IMR-90 (cell line): ENCODE data around the gene DHRS4. TPM values are rescaled to one million over a fixed set of nuclear protein-coding genes. Genes with fewer than 3 reads are reported as not detected.

Experiments used
- ATAC-seq: fragments of 200-7000 bp; cut with Tn5 transposase; 2 replicates; pipeline ENCODE4 v1.9.1; 2020; ENCODE audit warnings: low read depth, mild to moderate bottlenecking, moderate library complexity
- BruUV-seq: library from RNA; stranded (reverse); fragments of 400-500 nt; replicated peaks from 2 replicates; lab custom pipeline; 2021; lab: Mats Ljungman, UMichigan
- CTCF ChIA-PET: fragments of 300-600 bp; formaldehyde crosslinking; extraction: SDS; loops from one replicate; lab custom pipeline; 2021; ENCODE audit warnings: antibody characterized with exemption; lab: Yijun Ruan, JAX
- POLR2A ChIA-PET: fragments of 300-600 bp; sonication (Branson Sonifier 250); formaldehyde crosslinking; loops from one replicate; lab custom pipeline; 2022; ENCODE audit warnings: antibody characterized with exemption; ENCODE audit not compliant: unreplicated experiment; lab: Charles Lee
- DNase-seq: peaks from one replicate; pipeline ENCODE4 v3.0.0; 2013
- H2AFZ ChIP-seq: replicated peaks from 2 replicates; pipeline ENCODE3; 2013; ENCODE audit warnings: low read length, mild to moderate bottlenecking; ENCODE audit not compliant: poor library complexity
- H2AK5ac ChIP-seq: 2 replicates; pipeline ENCODE4 v1.6.1; 2013; ENCODE audit warnings: low read depth, low read length, inconsistent platforms
- H2AK9ac ChIP-seq: replicated peaks from 2 replicates; pipeline ENCODE3; 2013; ENCODE audit warnings: mild to moderate bottlenecking, low read depth, low read length, moderate library complexity; ENCODE audit not compliant: poor library complexity
- H2BK120ac ChIP-seq: 2 replicates; pipeline ENCODE4 v1.6.1; 2013; ENCODE audit warnings: low read depth, low read length, inconsistent platforms
- H2BK15ac ChIP-seq: 3 replicates; pipeline ENCODE4 v1.6.1; 2013; ENCODE audit warnings: low read depth, low read length, inconsistent platforms
- H2BK20ac ChIP-seq: 2 replicates; pipeline ENCODE4 v1.6.1; 2013; ENCODE audit warnings: low read depth, mild to moderate bottlenecking, inconsistent platforms, low read length, moderate library complexity
- H2BK5ac ChIP-seq: 2 replicates; pipeline ENCODE4 v1.6.1; 2013; ENCODE audit warnings: mild to moderate bottlenecking, low read depth, low read length, inconsistent platforms; ENCODE audit not compliant: poor library complexity, severe bottlenecking
- H3K14ac ChIP-seq: replicated peaks from 2 replicates; pipeline ENCODE4 v1.6.1; 2013; ENCODE audit warnings: low read depth, low read length, inconsistent platforms
- H3K18ac ChIP-seq: 2 replicates; pipeline ENCODE4 v1.6.1; 2013; ENCODE audit warnings: low read depth, low read length, control low read depth
- H3K23ac ChIP-seq: 2 replicates; pipeline ENCODE4 v1.6.1; 2013; ENCODE audit warnings: low read depth, low read length, inconsistent platforms
- H3K27ac ChIP-seq: 2 replicates; pipeline ENCODE4 v1.5.1; 2013; ENCODE audit warnings: mild to moderate bottlenecking, control low read depth, low read length; ENCODE audit not compliant: insufficient read depth
- H3K27me3 ChIP-seq: 2 replicates; pipeline ENCODE4 v1.6.1; 2013; ENCODE audit warnings: low read length; ENCODE audit not compliant: control insufficient read depth, insufficient read depth
- H3K36me3 ChIP-seq: 2 replicates; pipeline ENCODE4 v1.6.1; 2013; ENCODE audit warnings: low read length, mixed read lengths; ENCODE audit not compliant: control insufficient read depth, insufficient read depth
- H3K4ac ChIP-seq: 2 replicates; pipeline ENCODE4 v1.6.1; 2013; ENCODE audit warnings: low read depth, low read length, inconsistent platforms
- H3K4me1 ChIP-seq: 2 replicates; pipeline ENCODE4 v1.6.1; 2013; ENCODE audit warnings: low read length, mixed read lengths; ENCODE audit not compliant: control insufficient read depth, insufficient read depth
- H3K4me2 ChIP-seq: 2 replicates; pipeline ENCODE4 v1.6.1; 2013; ENCODE audit warnings: low read depth, mild to moderate bottlenecking, control low read depth, low read length, moderate library complexity
- H3K4me3 ChIP-seq: 2 replicates; pipeline ENCODE4 v1.5.1; 2013; ENCODE audit warnings: low read depth, mild to moderate bottlenecking, control low read depth, low read length, moderate library complexity; ENCODE audit not compliant: insufficient read depth
- H3K56ac ChIP-seq: 2 replicates; pipeline ENCODE4 v1.6.1; 2013; ENCODE audit warnings: low read length, inconsistent platforms; ENCODE audit not compliant: insufficient read depth; ENCODE audit errors: extremely low read depth
- H3K79me1 ChIP-seq, 2 experiments: 2 replicates each; pipeline ENCODE4 v1.6.1; 2013; ENCODE audit warnings: low read length in 2 of 2, inconsistent platforms in 1 of 2, low read depth in 1 of 2
- H3K9ac ChIP-seq: 2 replicates; pipeline ENCODE4 v1.6.1; 2013; ENCODE audit warnings: low read depth, low read length, control low read depth
- H3K9me1 ChIP-seq: 2 replicates; pipeline ENCODE4 v1.6.1; 2013; ENCODE audit warnings: low read length, inconsistent platforms; ENCODE audit not compliant: insufficient read depth
- H3K9me3 ChIP-seq: 2 replicates; pipeline ENCODE4 v1.6.1; 2013; ENCODE audit warnings: low read length; ENCODE audit not compliant: control insufficient read depth, insufficient read depth
- H4K20me1 ChIP-seq: 2 replicates; pipeline ENCODE4 v1.6.1; 2013; ENCODE audit warnings: low read length, inconsistent platforms; ENCODE audit not compliant: insufficient read depth
- H4K5ac ChIP-seq: 2 replicates; pipeline ENCODE4 v1.6.1; 2013; ENCODE audit warnings: mild to moderate bottlenecking, low read depth, low read length, control low read depth
- H4K8ac ChIP-seq, 2 experiments: 2 replicates each; pipeline ENCODE4 v1.6.1; 2013; ENCODE audit warnings: low read depth in 2 of 2, low read length in 2 of 2, control low read depth in 1 of 2, inconsistent platforms in 1 of 2
- H4K91ac ChIP-seq: 2 replicates; pipeline ENCODE4 v1.6.1; 2013; ENCODE audit warnings: low read depth, low read length, inconsistent platforms; ENCODE audit not compliant: insufficient read depth
- CHD1 ChIP-seq: IDR thresholded peaks from 2 replicates; pipeline ENCODE4 v1.6.1; 2012; ENCODE audit warnings: low read depth, low read length, improper control_type of control experiment
- SMC3 ChIP-seq: fragments of 150-350 bp; IDR thresholded peaks from 2 replicates; pipeline ENCODE4 v1.6.1; 2016; ENCODE audit warnings: low read depth, mild to moderate bottlenecking, antibody characterized with exemption, low read length, moderate library complexity
- WGBS, 2 experiments: methylation state at CpG; one replicate each; pipeline versions ENCODE4 v1.1.5 to v1.1.7; 2013; ENCODE audit warnings: missing lambda C conversion rate in 2 of 2; ENCODE audit not compliant: insufficient read length in 1 of 2; ENCODE audit errors: extremely low coverage in 2 of 2; 5-methylcytosine and 5-hydroxymethylcytosine counted together
- dilution Hi-C: fragments of 300-500 bp; cut with HindIII; formaldehyde crosslinking; loops from one replicate; pipeline ENCODE4 v1.14.3; 2018; ENCODE audit warnings: low sequenced_read_pairs; ENCODE audit not compliant: unreplicated experiment
- in situ Hi-C: fragments of 300-500 bp; cut with MboI; formaldehyde crosslinking; loops from 3 replicates; pipeline ENCODE4 v1.14.3; 2019; ENCODE audit warnings: low sequenced_read_pairs, inconsistent platforms, mixed read lengths
- intact Hi-C: fragments of 100-400 bp; cut with micrococcal nuclease; formaldehyde crosslinking; loops from 2 replicates; pipeline ENCODE4 v1.10.0; 2022
- polyA plus RNA-seq, 3 experiments: library from polyadenylated mRNA; depleted of rRNA; stranded (reverse); fragments of >200 nt; gene quantifications; 2 replicates each; pipeline ENCODE4 v1.2.3, GENCODE V29; 2012; ENCODE audit warnings: low replicate concordance in 1 of 3
- total RNA-seq: library from RNA; depleted of rRNA; stranded (reverse); fragments of >200 nt; gene quantifications from 2 replicates; pipeline ENCODE4 v1.2.3, GENCODE V29; 2012

The DHRS4 gene
- total and polyA plus RNA-seq, 2 of the 4 experiments (the other 2 are of a cell fraction) = 43.2 to 51.8 TPM

DNA sequence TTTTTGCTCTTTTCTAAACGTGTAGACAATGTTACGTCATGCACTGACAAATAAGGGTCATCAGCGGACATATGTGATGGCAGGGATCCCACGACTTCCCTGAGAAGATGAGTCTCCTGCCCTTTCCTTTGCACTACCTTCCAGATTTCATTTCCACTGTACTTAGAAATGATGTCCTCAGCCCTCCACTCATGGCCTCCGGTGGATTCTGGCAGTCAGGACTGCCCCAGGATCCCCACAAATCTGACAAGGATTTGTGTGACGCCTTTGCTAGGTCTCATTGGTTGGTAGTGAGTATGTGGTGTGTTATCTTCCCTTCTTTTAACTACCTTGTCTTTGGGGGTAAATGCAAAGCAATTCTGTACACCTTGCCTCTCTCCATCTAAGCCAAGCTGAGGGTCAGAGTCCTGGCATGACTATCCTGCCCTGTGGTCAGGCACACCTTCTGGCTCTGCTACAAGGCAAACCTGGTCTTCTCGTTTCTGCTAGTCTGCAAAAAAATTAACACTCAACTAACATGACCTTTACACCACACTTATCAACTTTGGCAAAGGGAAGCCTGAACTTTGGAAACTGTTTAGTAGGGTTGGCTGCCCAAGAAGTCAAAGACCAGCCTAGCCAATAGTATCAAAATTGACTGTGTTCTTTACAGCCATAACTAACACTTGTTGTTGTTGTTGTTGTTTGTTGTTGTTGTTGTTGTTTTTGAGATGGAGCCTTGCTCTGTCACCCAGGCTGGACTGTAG lies 17.3 kb upstream of the DHRS4 start:
- intact Hi-C loops (loop anchor here (10.0 kb wide), 1 partner anchor 461 kb away; no protein-coding TSS in a partner anchor), dilution Hi-C loops (no loop called here), in situ Hi-C loops (no loop called here)
- no peak overlapping the region for H2BK15ac ChIP-seq
- DNase-seq (no peak), ATAC-seq (no peak)
- no peak overlapping the region for H2AFZ ChIP-seq
- no peak overlapping the region for H3K4ac ChIP-seq
- no peak overlapping the region for H2BK5ac ChIP-seq
- H2AK9ac ChIP-seq = no peak overlapping the region
- H2BK120ac ChIP-seq = no peak overlapping the region
- H3K9me1 ChIP-seq = no peaks in the 10 kb centered on the region
- H2BK20ac ChIP-seq = no peak overlapping the region
- CTCF ChIA-PET = no interaction called here
- no peak overlapping the region for H3K56ac ChIP-seq
- H3K36me3 ChIP-seq = no peaks in the 10 kb centered on the region
- H3K79me1 ChIP-seq = no peaks in the 10 kb centered on the region
- WGBS, 2 experiments = no CpG with 5 or more reads among the region's 7 CpGs
- POLR2A ChIA-PET = no interaction called here
- H3K27me3 ChIP-seq = no peaks in the 10 kb centered on the region; the same call in 1 of the 2 replicates
- H3K27ac ChIP-seq = no peak overlapping the region
- no peak overlapping the region for H3K4me2 ChIP-seq
- no TSS peak for BruUV-seq
- no peak overlapping the region for H3K9ac ChIP-seq
- no peak overlapping the region for H2AK5ac ChIP-seq
- H3K4me3 ChIP-seq = no peak overlapping the region
- H3K9me3 ChIP-seq = no peaks in the 10 kb centered on the region
- no peak overlapping the region for H4K5ac ChIP-seq
- no peaks in the 10 kb centered on the region for H3K4me1 ChIP-seq
- no peaks in the 10 kb centered on the region for H4K20me1 ChIP-seq
- TF ChIP-seq CHD1 (no peak), SMC3 (no peak)
- no peak overlapping the region for H4K8ac ChIP-seq
- no peak overlapping the region for H3K23ac ChIP-seq
- no peak overlapping the region for H4K91ac ChIP-seq
- H3K14ac ChIP-seq = no peak overlapping the region
- no peak overlapping the region for H3K18ac ChIP-seq
